ENCODE results near the gene SEMA3A. TPM values are rescaled to one million over a fixed set of nuclear protein-coding genes. Genes with fewer than 3 reads are reported as not detected.
A peak's percentile ranks its signal among the peaks of the same experiment; 100 is the strongest.

The SEMA3A gene
- total RNA-seq, 1 experiment from 2014 or later, result 32.2 TPM

- TF ChIP-seq CTCF (IDR thresholded peaks at IDR 0.05) (no peak), NR1H2 (CRISPR knock-in tag; IDR thresholded peaks at IDR 0.05) (no peak), ZNF423 (CRISPR knock-in tag; IDR thresholded peaks at IDR 0.05) (no peak), ATF3 (CRISPR knock-in tag; conservative IDR thresholded peaks at IDR 0.05) (no peak), ZSCAN18 (CRISPR knock-in tag; IDR thresholded peaks at IDR 0.05) (no peak), ZNF532 (CRISPR knock-in tag; IDR thresholded peaks at IDR 0.05; ENCODE audit: borderline replicate concordance) (no peak), ZNF396 (CRISPR knock-in tag; IDR thresholded peaks at IDR 0.05; ENCODE audit: borderline replicate concordance) (no peak), NFYB (CRISPR knock-in tag; conservative IDR thresholded peaks at IDR 0.05; ENCODE audit: low read depth) (no peak)
Measured at GRCh38 chr7:84100866-84101265, 93.7 kb downstream of the SEMA3A start (continued).

GRCh38 chr7:84095971-84096370 lies 98.6 kb downstream of the SEMA3A start:
- no peaks in the 10 kb centered on the region for H3K36me3 Mint-ChIP-seq
- ChIA-PET CTCF (no interaction called here), POLR2A (no interaction called here)
- ATAC-seq (no peak), DNase-seq (ENCODE audit: low spot score) (no peak)
- TF ChIP-seq NFE2L1 (CRISPR knock-in tag; IDR thresholded peaks at IDR 0.05) (no peak), ZNF671 (CRISPR knock-in tag; IDR thresholded peaks at IDR 0.05) (no peak), EMX1 (CRISPR knock-in tag; IDR thresholded peaks at IDR 0.05) (no peak), IRF2 (CRISPR knock-in tag; IDR thresholded peaks at IDR 0.05; ENCODE audit: borderline replicate concordance, low read depth) (no peak), CREM (CRISPR knock-in tag; IDR thresholded peaks at IDR 0.05) (no peak)
- H3K27me3 Mint-ChIP-seq (ENCODE audit: low read depth), result no peaks in the 10 kb centered on the region
- peaks cover 14% of the 10 kb centered on the region for H3K4me1 Mint-ChIP-seq
- no peak overlapping the region for H3K27ac Mint-ChIP-seq
- H3K9me3 Mint-ChIP-seq, result peaks cover 3% of the 10 kb centered on the region; the same call in 1 of the 2 replicates
- H3K4me3 Mint-ChIP-seq, result no peak overlapping the region

- no peaks in the 10 kb centered on the region for H3K27me3 Mint-ChIP-seq (ENCODE audit: low read depth)
- no peak overlapping the region for H3K4me3 Mint-ChIP-seq
- H3K36me3 Mint-ChIP-seq, result no peaks in the 10 kb centered on the region
- ATAC-seq, result no peak
- H3K4me1 Mint-ChIP-seq, result peaks cover 27% of the 10 kb centered on the region
- H3K9me3 Mint-ChIP-seq, result peaks cover 3% of the 10 kb centered on the region; the same call in 1 of the 2 replicates
- POLR2A ChIA-PET, result interaction anchor here (0.6 kb wide), 1 partner anchor 55 kb away, joined by 3 read pairs; no protein-coding TSS in a partner anchor
- CTCF ChIA-PET, result no interaction called here
- H3K27ac Mint-ChIP-seq, result peak overlapping the region; percentile 57
- no peak for DNase-seq (ENCODE audit: low spot score)
- no peak for TF ChIP-seq HMGXB4 (CRISPR knock-in tag; IDR thresholded peaks at IDR 0.05)
- no peak for TF ChIP-seq ATF2 (CRISPR knock-in tag; IDR thresholded peaks at IDR 0.05; ENCODE audit: borderline replicate concordance, low read depth)
- TF ChIP-seq EMX1 (CRISPR knock-in tag; IDR thresholded peaks at IDR 0.05), result no peak
- no peak for TF ChIP-seq FOXP1 (CRISPR knock-in tag; IDR thresholded peaks at IDR 0.05; ENCODE audit: borderline replicate concordance)
- TF ChIP-seq E2F4 (CRISPR knock-in tag; IDR thresholded peaks at IDR 0.05; ENCODE audit: borderline replicate concordance, low read depth), result no peak
Measured at GRCh38 chr7:84092207-84092606, 102.4 kb downstream of the SEMA3A start.
